NB4 (cell line): Measurements from ENCODE around the gene TM4SF1.

Source experiments
- DNase-seq: peaks from one replicate; pipeline ENCODE4 v3.0.0; 2010; ENCODE audit warnings: low read depth
- H3K4me3 ChIP-seq: one replicate; pipeline ENCODE4 v1.5.1; 2011; ENCODE audit warnings: mild to moderate bottlenecking, low read depth, low read length, moderate library complexity
- MYC ChIP-seq: IDR thresholded peaks from 2 replicates; pipeline ENCODE4 v1.6.1; 2011; ENCODE audit warnings: low read depth, low read length
- POLR2A ChIP-seq: IDR thresholded peaks from 2 replicates; pipeline ENCODE4 v1.6.1; 2011; ENCODE audit warnings: mild to moderate bottlenecking; ENCODE audit not compliant: insufficient read length; ENCODE audit errors: extremely low read depth
- TF ChIP-seq, protein P1 (sequence below): IDR thresholded peaks from 2 replicates; pipeline ENCODE4 v1.6.1; 2011; ENCODE audit warnings: low read depth, low read length
- TF ChIP-seq, protein P2 (sequence below): IDR thresholded peaks from one replicate; pipeline ENCODE4 v1.5.1; 2012; ENCODE audit warnings: low read depth, low read length

TM4SF1 gene

DNA sequence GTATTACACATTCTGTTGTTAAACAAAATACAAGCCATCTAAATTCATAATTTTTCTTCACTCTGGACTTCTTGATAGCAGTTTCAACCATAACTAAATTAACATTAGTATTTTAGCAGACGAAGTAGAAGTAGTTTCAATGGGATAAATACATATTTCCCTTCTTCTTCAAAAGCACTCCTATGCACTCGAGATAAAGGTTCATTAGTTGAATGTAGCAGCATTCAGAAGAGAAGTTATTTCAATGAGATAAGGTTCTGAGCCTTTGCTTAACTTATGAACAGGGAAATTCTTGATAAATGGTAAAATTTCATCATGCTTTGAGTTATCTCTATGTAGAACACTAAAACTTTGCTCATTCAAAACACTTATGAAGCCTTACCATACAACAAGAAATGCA, 55.8 kb downstream of the TM4SF1 start:
- TF ChIP-seq MYC: no peak
- TF ChIP-seq, protein P1, sequence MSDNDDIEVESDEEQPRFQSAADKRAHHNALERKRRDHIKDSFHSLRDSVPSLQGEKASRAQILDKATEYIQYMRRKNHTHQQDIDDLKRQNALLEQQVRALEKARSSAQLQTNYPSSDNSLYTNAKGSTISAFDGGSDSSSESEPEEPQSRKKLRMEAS: no peak
- TF ChIP-seq, protein P2, sequence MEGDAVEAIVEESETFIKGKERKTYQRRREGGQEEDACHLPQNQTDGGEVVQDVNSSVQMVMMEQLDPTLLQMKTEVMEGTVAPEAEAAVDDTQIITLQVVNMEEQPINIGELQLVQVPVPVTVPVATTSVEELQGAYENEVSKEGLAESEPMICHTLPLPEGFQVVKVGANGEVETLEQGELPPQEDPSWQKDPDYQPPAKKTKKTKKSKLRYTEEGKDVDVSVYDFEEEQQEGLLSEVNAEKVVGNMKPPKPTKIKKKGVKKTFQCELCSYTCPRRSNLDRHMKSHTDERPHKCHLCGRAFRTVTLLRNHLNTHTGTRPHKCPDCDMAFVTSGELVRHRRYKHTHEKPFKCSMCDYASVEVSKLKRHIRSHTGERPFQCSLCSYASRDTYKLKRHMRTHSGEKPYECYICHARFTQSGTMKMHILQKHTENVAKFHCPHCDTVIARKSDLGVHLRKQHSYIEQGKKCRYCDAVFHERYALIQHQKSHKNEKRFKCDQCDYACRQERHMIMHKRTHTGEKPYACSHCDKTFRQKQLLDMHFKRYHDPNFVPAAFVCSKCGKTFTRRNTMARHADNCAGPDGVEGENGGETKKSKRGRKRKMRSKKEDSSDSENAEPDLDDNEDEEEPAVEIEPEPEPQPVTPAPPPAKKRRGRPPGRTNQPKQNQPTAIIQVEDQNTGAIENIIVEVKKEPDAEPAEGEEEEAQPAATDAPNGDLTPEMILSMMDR: no peak
- no peak for TF ChIP-seq POLR2A
- DNase-seq: no peak
- H3K4me3 ChIP-seq: no peak overlapping the region

DNA sequence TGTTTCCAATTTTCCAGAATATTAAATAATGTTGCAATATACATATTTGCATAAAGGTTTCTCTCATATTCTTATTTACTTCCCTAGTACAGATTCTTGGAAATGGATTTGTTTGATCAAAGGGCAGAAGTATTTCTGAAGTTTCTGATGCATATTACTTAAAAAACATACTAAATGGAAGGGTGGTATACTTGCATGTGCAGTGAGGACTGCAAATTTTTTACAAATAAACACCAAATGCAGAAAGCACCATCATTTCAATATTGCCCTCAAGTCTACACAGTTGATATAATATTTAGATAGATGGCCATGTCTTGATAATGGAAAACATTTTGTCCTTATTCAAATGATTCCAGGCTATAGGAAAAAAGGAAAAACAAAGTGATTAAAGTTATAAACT, 56.3 kb downstream of the TM4SF1 start:
- DNase-seq: no peak
- no peak overlapping the region for H3K4me3 ChIP-seq
- no peak for TF ChIP-seq POLR2A
- TF ChIP-seq, protein P1: no peak
- no peak for TF ChIP-seq MYC
- TF ChIP-seq, protein P2: no peak

DNA sequence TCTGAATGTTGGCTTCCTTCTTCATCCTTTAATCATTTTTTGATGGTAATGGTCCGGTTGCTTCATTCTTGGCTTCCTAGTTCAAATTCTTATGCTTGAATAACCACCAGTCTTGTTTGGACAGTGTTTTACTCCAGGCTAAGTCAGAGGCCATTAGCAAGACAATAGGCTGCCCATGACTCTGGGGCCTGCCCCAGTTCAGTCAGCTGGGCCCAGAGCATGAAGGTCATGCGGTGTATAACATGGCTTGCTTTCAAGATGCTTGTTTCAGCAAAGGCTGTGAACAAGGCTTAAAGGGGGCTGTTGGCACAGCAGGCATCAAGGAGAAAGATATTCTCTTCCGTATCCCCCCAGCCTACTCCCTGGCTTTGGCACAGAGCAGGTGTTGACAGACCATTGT, 57.7 kb downstream of the TM4SF1 start:
- DNase-seq: no peak
- no peak overlapping the region for H3K4me3 ChIP-seq
- TF ChIP-seq, protein P1: no peak
- TF ChIP-seq, protein P2: no peak
- no peak for TF ChIP-seq POLR2A
